Measurements from ENCODE around the gene KIFC3. TPM values are rescaled to one million over a fixed set of nuclear protein-coding genes. Genes with fewer than 3 reads are reported as not detected.

Gene KIFC3
- total RNA-seq, 4 donors from 2014 or later: 111 to 219 (median 153) TPM

GRCh38 chr16:57742543-57742942, 59.7 kb downstream of the KIFC3 start:
- 43% methylated on average over 4 of the region's 4 CpGs for WGBS
- Histone ChIP-seq H3K4me1 (peaks cover 43% of the 10 kb centered on the region), H3K27me3 (no peaks in the 10 kb centered on the region), H3K9me3 (no peaks in the 10 kb centered on the region), H3K4me3 (no peak overlapping the region), H3K36me3 (peaks cover 20% of the 10 kb centered on the region), H3K27ac (no peak overlapping the region)
- TF ChIP-seq EP300 (IDR thresholded peaks at IDR 0.05) (no peak), POLR2A (IDR thresholded peaks at IDR 0.05) (no peak), POLR2AphosphoS5 (IDR thresholded peaks at IDR 0.05) (no peak)
- no peak for DNase-seq (ENCODE audit: low spot score in 2 of 2)

- DNase-seq (ENCODE audit: low spot score in 2 of 2): no peak
- Histone ChIP-seq H3K4me1 (peaks cover 52% of the 10 kb centered on the region), H3K27me3 (no peaks in the 10 kb centered on the region), H3K36me3 (peaks cover 15% of the 10 kb centered on the region), H3K27ac (peak overlapping the region; percentile 39), H3K4me3 (no peak overlapping the region), H3K9me3 (no peaks in the 10 kb centered on the region)
- WGBS: 55% methylated on average over 12 of the region's 16 CpGs
- TF ChIP-seq EP300 (IDR thresholded peaks at IDR 0.05): no peak
- TF ChIP-seq CTCF (IDR thresholded peaks at IDR 0.05): no peak
- no peak for TF ChIP-seq POLR2AphosphoS5 (IDR thresholded peaks at IDR 0.05)
- no peak for TF ChIP-seq POLR2A (IDR thresholded peaks at IDR 0.05)
Measured at GRCh38 chr16:57741660-57742191, 60.6 kb downstream of the KIFC3 start.

- Histone ChIP-seq H3K27ac (peak overlapping the region; percentile 83), H3K36me3 (peaks cover 15% of the 10 kb centered on the region), H3K4me3 (no peak overlapping the region), H3K27me3 (no peaks in the 10 kb centered on the region), H3K4me1 (peaks cover 61% of the 10 kb centered on the region), H3K9me3 (no peaks in the 10 kb centered on the region)
- WGBS: 85% methylated on average over 3 of the region's 24 CpGs
- TF ChIP-seq CTCF (IDR thresholded peaks at IDR 0.05) (no peak), POLR2AphosphoS5 (IDR thresholded peaks at IDR 0.05) (peak in 1 of 3 donors; percentile 39)
- peak in 1 of 2 donors; percentile 79 for DNase-seq (ENCODE audit: low spot score in 2 of 2)
Measured at GRCh38 chr16:57740423-57741071, 61.7 kb downstream of the KIFC3 start.

GRCh38 chr16:57739756-57740422, 62.4 kb downstream of the KIFC3 start:
- 50% methylated on average over 8 of the region's 18 CpGs for whole genome bisulfite sequencing
- Histone ChIP-seq H3K27me3 (no peaks in the 10 kb centered on the region), H3K27ac (peak overlapping the region; percentile 83), H3K4me3 (no peak overlapping the region), H3K36me3 (peaks cover 14% of the 10 kb centered on the region), H3K9me3 (no peaks in the 10 kb centered on the region), H3K4me1 (peaks cover 62% of the 10 kb centered on the region)
- TF ChIP-seq POLR2AphosphoS5 (IDR thresholded peaks at IDR 0.05) (no peak), EP300 (IDR thresholded peaks at IDR 0.05) (no peak), CTCF (IDR thresholded peaks at IDR 0.05) (no peak), POLR2A (IDR thresholded peaks at IDR 0.05) (no peak)
- DNase-seq (ENCODE audit: low spot score in 2 of 2): no peak

GRCh38 chr16:57738844-57739243, 63.4 kb downstream of the KIFC3 start:
- DNase-seq (ENCODE audit: low spot score in 2 of 2): no peak
- H3K27me3 ChIP-seq: no peaks in the 10 kb centered on the region
- H3K4me1 ChIP-seq: peaks cover 72% of the 10 kb centered on the region
- peaks cover 5% of the 10 kb centered on the region for H3K36me3 ChIP-seq
- 94% methylated on average over 5 of the region's 7 CpGs for WGBS
- TF ChIP-seq EP300 (IDR thresholded peaks at IDR 0.05) (no peak), CTCF (IDR thresholded peaks at IDR 0.05) (no peak), POLR2A (IDR thresholded peaks at IDR 0.05) (no peak), POLR2AphosphoS5 (IDR thresholded peaks at IDR 0.05) (no peak)
- H3K9me3 ChIP-seq: no peaks in the 10 kb centered on the region
- H3K27ac ChIP-seq: no peak overlapping the region
- H3K4me3 ChIP-seq: no peak overlapping the region
